Coronary artery (tissue), 2 donors: ENCODE data around the gene MAN2A2.

ENCODE experiments used
- DNase-seq: peaks from one replicate; pipeline ENCODE4 v3.0.0-alpha.2; 2017; ENCODE audit warnings: low spot score
- H3K27ac ChIP-seq, 2 donors: fragments of 200-600 bp; sonication (generic); one replicate each; pipeline ENCODE4 v1.5.1; 2016 to 2019
- H3K4me3 ChIP-seq: fragments of 200-600 bp; sonication (generic); 2 replicates; pipeline ENCODE4 v1.5.1; 2016; ENCODE audit warnings: mild to moderate bottlenecking, moderate library complexity
- CTCF ChIP-seq: fragments of 200-600 bp; sonication (generic); IDR thresholded peaks from one replicate; pipeline ENCODE4 v1.5.1; 2019; ENCODE audit warnings: antibody characterized with exemption

The MAN2A2 gene

GRCh38 chr15:90962021-90962420, 58.9 kb downstream of the MAN2A2 start:
- no peak for TF ChIP-seq CTCF
- Histone ChIP-seq H3K27ac (no peak overlapping the region), H3K4me3 (no peak overlapping the region)
- DNase-seq = no peak

GRCh38 chr15:90966262-90966661, 63.2 kb downstream of the MAN2A2 start:
- DNase-seq = no peak
- Histone ChIP-seq H3K27ac (no peak overlapping the region), H3K4me3 (no peak overlapping the region)
- TF ChIP-seq CTCF = no peak

GRCh38 chr15:90967206-90967605, 64.1 kb downstream of the MAN2A2 start:
- no peak overlapping the region for H3K27ac ChIP-seq
- H3K4me3 ChIP-seq = no peak overlapping the region
- no peak for DNase-seq
- TF ChIP-seq CTCF = no peak

GRCh38 chr15:90968434-90968833, 65.3 kb downstream of the MAN2A2 start:
- DNase-seq = no peak
- Histone ChIP-seq H3K4me3 (no peak overlapping the region), H3K27ac (no peak overlapping the region)
- TF ChIP-seq CTCF = no peak

- DNase-seq = no peak
- no peak overlapping the region for H3K27ac ChIP-seq
- no peak for TF ChIP-seq CTCF
- H3K4me3 ChIP-seq = no peak overlapping the region
Measured at GRCh38 chr15:90970274-90970673, 67.2 kb downstream of the MAN2A2 start.

- no peak for DNase-seq
- no peak for TF ChIP-seq CTCF
- H3K4me3 ChIP-seq = no peak overlapping the region
- no peak overlapping the region for H3K27ac ChIP-seq
Measured at GRCh38 chr15:90972133-90972532, 69.0 kb downstream of the MAN2A2 start.
